GM12878 (cell line): ENCODE data around the gene ZNF496. TPM values are rescaled to one million over a fixed set of nuclear protein-coding genes. Genes with fewer than 3 reads are reported as not detected.

Source experiments
- ATAC-seq: fragments of 200-7000 bp; cut with Tn5 transposase; 3 replicates; pipeline ENCODE4 v1.9.1; 2020; ENCODE audit warnings: mild to moderate bottlenecking, moderate library complexity
- BruUV-seq: library from RNA; stranded (reverse); fragments of 400-500 nt; replicated peaks from 2 replicates; lab custom pipeline; 2021; lab: Mats Ljungman, UMichigan
- CTCF ChIA-PET: fragments of 300-600 bp; sonication (Branson Sonifier 250); formaldehyde crosslinking; extraction: SDS; loops from one replicate; lab custom pipeline; 2021; ENCODE audit warnings: inconsistent platforms; lab: Yijun Ruan, JAX
- POLR2A ChIA-PET: fragments of 350-600 bp; formaldehyde crosslinking; extraction: SDS; loops from one replicate; lab custom pipeline; 2021; ENCODE audit warnings: inconsistent platforms; lab: Charles Lee
- RAD21 ChIA-PET: fragments of 300-600 bp; sonication (Branson Sonifier 250); formaldehyde crosslinking; loops from one replicate; lab custom pipeline; 2023; ENCODE audit warnings: antibody characterized with exemption; ENCODE audit not compliant: unreplicated experiment; lab: Charles Lee
- SMC1A ChIA-PET: fragments of 300-600 bp; sonication (Branson Sonifier 250); formaldehyde crosslinking; loops from one replicate; lab custom pipeline; 2023; ENCODE audit not compliant: unreplicated experiment, uncharacterized antibody; lab: Charles Lee
- DNase-seq: peaks from one replicate; pipeline ENCODE4 v3.0.0-alpha.2; 2011; ENCODE audit warnings: low read depth, low spot score
- FAIRE-seq: peaks from 3 replicates; lab custom pipeline; 2011; peaks lifted over from hg19 to GRCh38; lab: Jason Lieb, UNC
- H2AFZ ChIP-seq: 2 replicates; pipeline ENCODE4 v1.6.0; 2011; ENCODE audit warnings: low read depth, low read length, control low read depth; ENCODE audit not compliant: control insufficient read depth
- H3K27ac ChIP-seq: 2 replicates; pipeline ENCODE4 v1.5.1; 2011; ENCODE audit warnings: control low read depth; ENCODE audit not compliant: control insufficient read depth, insufficient read depth
- H3K27me3 ChIP-seq, 2 experiments: replicated peaks in 1 of 2; 2 replicates each; pipeline versions ENCODE4 v1.6.0 to v1.6.1; 2011; ENCODE audit warnings: low read length in 1 of 2; ENCODE audit not compliant: control insufficient read depth in 2 of 2, insufficient read depth in 2 of 2
- H3K36me3 ChIP-seq, 2 experiments: 2 replicates each; pipeline ENCODE4 v1.5.1; 2011; ENCODE audit warnings: low read length in 1 of 2; ENCODE audit not compliant: control insufficient read depth in 2 of 2, insufficient read depth in 2 of 2
- H3K4me1 ChIP-seq: 2 replicates; pipeline ENCODE4 v1.6.1; 2011; ENCODE audit warnings: mild to moderate bottlenecking, low read length, moderate library complexity, mixed read lengths; ENCODE audit not compliant: control insufficient read depth, insufficient read depth
- H3K4me2 ChIP-seq: 2 replicates; pipeline ENCODE4 v1.6.0; 2011; ENCODE audit warnings: control low read depth; ENCODE audit not compliant: control insufficient read depth, insufficient read depth
- H3K4me3 ChIP-seq: fragments of 200-600 bp; sonication (generic); 2 replicates; pipeline ENCODE4 v1.5.1; 2016
- H3K79me2 ChIP-seq: 2 replicates; pipeline ENCODE4 v1.6.0; 2011; ENCODE audit warnings: low read length; ENCODE audit not compliant: control insufficient read depth, insufficient read depth
- H3K9ac ChIP-seq: 2 replicates; pipeline ENCODE4 v1.8.0; 2011; ENCODE audit warnings: low read length, control low read depth, mixed read lengths; ENCODE audit not compliant: control insufficient read depth, insufficient read depth
- H3K9me3 ChIP-seq: replicated peaks from 3 replicates; pipeline ENCODE4 v1.5.1; 2011; ENCODE audit warnings: mild to moderate bottlenecking, low read length; ENCODE audit not compliant: control insufficient read depth, insufficient read depth
- H4K20me1 ChIP-seq: 2 replicates; pipeline ENCODE4 v1.6.0; 2011; ENCODE audit not compliant: control insufficient read depth, insufficient read depth
- CEBPB ChIP-seq, 2 experiments: fragments of 150-350 bp in 1 of 2; IDR thresholded peaks; 2 replicates each; pipeline ENCODE4 v1.6.1; 2012 to 2014; ENCODE audit warnings: low read depth in 2 of 2, low read length in 2 of 2, borderline replicate concordance in 1 of 2, inconsistent platforms in 1 of 2
- FOXM1 ChIP-seq: IDR thresholded peaks from 2 replicates; pipeline ENCODE4 v1.6.1; 2012; ENCODE audit warnings: low read depth, mild to moderate bottlenecking, inconsistent platforms, low read length, moderate library complexity
- PAX8 ChIP-seq: fragments of 450-650 bp; IDR thresholded peaks from 2 replicates; pipeline ENCODE4 v1.6.1; 2017; ENCODE audit warnings: mild to moderate bottlenecking, moderate library complexity
- RBBP5 ChIP-seq: fragments of 200-600 bp; sonication (generic); conservative IDR thresholded peaks from 2 replicates; pipeline ENCODE4 v1.6.1; 2016
- SMAD1 ChIP-seq: fragments of 450-650 bp; IDR thresholded peaks from 2 replicates; pipeline ENCODE4 v1.6.1; 2018; ENCODE audit warnings: mild to moderate bottlenecking, low read depth; ENCODE audit not compliant: partially characterized antibody
- SREBF1 ChIP-seq: IDR thresholded peaks from 2 replicates; pipeline ENCODE4 v1.6.1; 2012; ENCODE audit warnings: mild to moderate bottlenecking, low read length
- TCF3 ChIP-seq: IDR thresholded peaks from 2 replicates; pipeline ENCODE4 v1.6.1; 2012; ENCODE audit warnings: low read depth, mild to moderate bottlenecking, low read length, borderline replicate concordance; ENCODE audit not compliant: insufficient read depth
- WGBS: methylation state at CpG from one replicate; pipeline ENCODE4 v1.1.6; 2016; ENCODE audit warnings: low lambda C conversion rate; ENCODE audit not compliant: insufficient replicate concordance, insufficient coverage; ENCODE audit errors: missing lambda C conversion rate; 5-methylcytosine and 5-hydroxymethylcytosine counted together
- in situ Hi-C: fragments of 300-500 bp; cut with MboI; formaldehyde crosslinking; loops from 9 replicates; pipeline ENCODE4 v1.14.3; 2018; ENCODE audit warnings: mixed read lengths
- intact Hi-C: fragments of 100-400 bp; cut with micrococcal nuclease; formaldehyde crosslinking; loops from one replicate; pipeline ENCODE4 v1.14.2; 2022; ENCODE audit not compliant: unreplicated experiment
- polyA plus RNA-seq, 11 experiments: library from polyadenylated mRNA; depleted of rRNA in 4 of 11; unstranded in 6 of 11; stranded (reverse) in 5 of 11; fragments of >200 nt; fragmentation: Nextera tagmentation in 4 of 11; fragmentation: Illumina TruSeq in 1 of 11; extraction: Ambion mirVana in 4 of 11; extraction: Trizol in 1 of 11; gene quantifications; 1 replicate in 1 of 11; 2 replicates in 10 of 11; pipeline versions ENCODE4 v1.2.1 to v1.2.3, GENCODE V29; 2011 to 2016; ENCODE audit warnings: inconsistent platforms in 2 of 11, missing spikeins in 2 of 11, low read depth in 1 of 11
- total RNA-seq, 4 experiments: library from RNA; depleted of rRNA in 3 of 4; stranded (reverse); fragments of >200 nt in 3 of 4; fragmentation: Illumina TruSeq in 1 of 4; extraction: Trizol in 1 of 4; gene quantifications; 2 replicates each; pipeline versions ENCODE4 v1.2.1 to v1.2.3, GENCODE V29; 2013 to 2021
- TF ChIP-seq, protein P1 (sequence below): IDR thresholded peaks from 2 replicates; pipeline ENCODE4 v1.6.1; 2012; ENCODE audit warnings: low read length, inconsistent platforms
- TF ChIP-seq, protein P2 (sequence below): fragments of 450-650 bp; IDR thresholded peaks from 2 replicates; pipeline ENCODE4 v1.6.1; 2016; ENCODE audit warnings: mild to moderate bottlenecking
- TF ChIP-seq, protein P3 (sequence below): fragments of 450-650 bp; formaldehyde crosslinking; IDR thresholded peaks from 2 replicates; pipeline ENCODE4 v1.4.0; 2022; ENCODE audit warnings: mild to moderate bottlenecking, moderate library complexity
- TF ChIP-seq, protein P4 (sequence below): fragments of 450-650 bp; IDR thresholded peaks from 2 replicates; pipeline ENCODE4 v1.6.1; 2018; ENCODE audit warnings: mild to moderate bottlenecking, low read depth, moderate library complexity; ENCODE audit not compliant: partially characterized antibody
- TF ChIP-seq, protein P5 (sequence below): fragments of 450-650 bp; IDR thresholded peaks from 2 replicates; pipeline ENCODE4 v1.6.1; 2018; ENCODE audit warnings: borderline replicate concordance, mild to moderate bottlenecking; ENCODE audit not compliant: partially characterized antibody

ZNF496 gene
- total and polyA plus RNA-seq, 10 of the 15 experiments (the other 5 are each of a cell fraction or from before 2014, with no cell fraction given), result 1.6 to 26.4 (median 12.5) TPM

DNA sequence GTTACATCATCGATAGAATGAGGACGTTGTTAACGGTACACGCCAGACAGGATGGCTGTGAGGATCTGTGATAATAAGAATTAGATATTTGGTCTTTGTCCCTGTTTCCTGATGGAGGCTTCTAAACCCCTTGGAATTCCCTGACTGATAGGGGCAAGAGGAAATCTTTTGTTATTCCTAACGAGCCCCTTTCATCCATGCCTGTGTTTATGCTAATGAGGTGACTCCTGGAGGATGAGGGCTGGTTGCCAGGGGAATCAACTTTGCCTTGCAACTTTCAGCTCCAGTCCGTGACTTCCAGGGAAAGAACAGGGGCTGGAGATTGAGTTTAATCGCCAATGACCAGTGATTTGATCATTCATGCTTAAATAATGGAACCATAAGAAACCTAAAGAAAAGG, 45.0 kb upstream of the ZNF496 start:
- no peak overlapping the region for H3K4me3 ChIP-seq
- intact Hi-C loops, result no loop called here
- ATAC-seq (no peak), FAIRE-seq (no peak), DNase-seq (no peak)
- RAD21 ChIA-PET, result no interaction called here
- in situ Hi-C loops, result no loop called here
- CTCF ChIA-PET, result interaction anchor here (1.5 kb wide), 1 partner anchor 109 kb away, joined by 5 read pairs; no protein-coding TSS in a partner anchor
- no peak overlapping the region for H3K9ac ChIP-seq
- WGBS, result 53% methylated on average over 7 of the region's 7 CpGs
- no peak overlapping the region for H2AFZ ChIP-seq
- H3K36me3 ChIP-seq, result no peaks in the 10 kb centered on the region
- no peak overlapping the region for H3K27ac ChIP-seq
- SMC1A ChIA-PET, result interaction anchor here (0.9 kb wide), 1 partner anchor 110 kb away, joined by 3 read pairs; no protein-coding TSS in a partner anchor
- POLR2A ChIA-PET, result no interaction called here
- BruUV-seq, result no TSS peak
- H3K4me1 ChIP-seq, result no peaks in the 10 kb centered on the region
- H3K4me2 ChIP-seq, result no peak overlapping the region
- H3K9me3 ChIP-seq, result peaks cover 4% of the 10 kb centered on the region; the same call in 2 of the 3 replicates
- no peaks in the 10 kb centered on the region for H3K79me2 ChIP-seq
- no peaks in the 10 kb centered on the region for H3K27me3 ChIP-seq
- H4K20me1 ChIP-seq, result no peaks in the 10 kb centered on the region
- TF ChIP-seq SMAD1 (no peak), PAX8 (no peak), RBBP5 (no peak), TCF3 (no peak), SREBF1 (no peak), FOXM1 (no peak), CEBPB (IDR thresholded peaks at IDR 0.05; ENCODE audit: borderline replicate concordance in 1 of 2, low read depth in 2 of 2, low read length in 2 of 2) (no peak)
- TF ChIP-seq, protein P1, sequence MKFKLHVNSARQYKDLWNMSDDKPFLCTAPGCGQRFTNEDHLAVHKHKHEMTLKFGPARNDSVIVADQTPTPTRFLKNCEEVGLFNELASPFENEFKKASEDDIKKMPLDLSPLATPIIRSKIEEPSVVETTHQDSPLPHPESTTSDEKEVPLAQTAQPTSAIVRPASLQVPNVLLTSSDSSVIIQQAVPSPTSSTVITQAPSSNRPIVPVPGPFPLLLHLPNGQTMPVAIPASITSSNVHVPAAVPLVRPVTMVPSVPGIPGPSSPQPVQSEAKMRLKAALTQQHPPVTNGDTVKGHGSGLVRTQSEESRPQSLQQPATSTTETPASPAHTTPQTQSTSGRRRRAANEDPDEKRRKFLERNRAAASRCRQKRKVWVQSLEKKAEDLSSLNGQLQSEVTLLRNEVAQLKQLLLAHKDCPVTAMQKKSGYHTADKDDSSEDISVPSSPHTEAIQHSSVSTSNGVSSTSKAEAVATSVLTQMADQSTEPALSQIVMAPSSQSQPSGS, result no peak
- TF ChIP-seq, protein P2, sequence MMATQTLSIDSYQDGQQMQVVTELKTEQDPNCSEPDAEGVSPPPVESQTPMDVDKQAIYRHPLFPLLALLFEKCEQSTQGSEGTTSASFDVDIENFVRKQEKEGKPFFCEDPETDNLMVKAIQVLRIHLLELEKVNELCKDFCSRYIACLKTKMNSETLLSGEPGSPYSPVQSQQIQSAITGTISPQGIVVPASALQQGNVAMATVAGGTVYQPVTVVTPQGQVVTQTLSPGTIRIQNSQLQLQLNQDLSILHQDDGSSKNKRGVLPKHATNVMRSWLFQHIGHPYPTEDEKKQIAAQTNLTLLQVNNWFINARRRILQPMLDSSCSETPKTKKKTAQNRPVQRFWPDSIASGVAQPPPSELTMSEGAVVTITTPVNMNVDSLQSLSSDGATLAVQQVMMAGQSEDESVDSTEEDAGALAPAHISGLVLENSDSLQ, result no peak
- TF ChIP-seq, protein P3, sequence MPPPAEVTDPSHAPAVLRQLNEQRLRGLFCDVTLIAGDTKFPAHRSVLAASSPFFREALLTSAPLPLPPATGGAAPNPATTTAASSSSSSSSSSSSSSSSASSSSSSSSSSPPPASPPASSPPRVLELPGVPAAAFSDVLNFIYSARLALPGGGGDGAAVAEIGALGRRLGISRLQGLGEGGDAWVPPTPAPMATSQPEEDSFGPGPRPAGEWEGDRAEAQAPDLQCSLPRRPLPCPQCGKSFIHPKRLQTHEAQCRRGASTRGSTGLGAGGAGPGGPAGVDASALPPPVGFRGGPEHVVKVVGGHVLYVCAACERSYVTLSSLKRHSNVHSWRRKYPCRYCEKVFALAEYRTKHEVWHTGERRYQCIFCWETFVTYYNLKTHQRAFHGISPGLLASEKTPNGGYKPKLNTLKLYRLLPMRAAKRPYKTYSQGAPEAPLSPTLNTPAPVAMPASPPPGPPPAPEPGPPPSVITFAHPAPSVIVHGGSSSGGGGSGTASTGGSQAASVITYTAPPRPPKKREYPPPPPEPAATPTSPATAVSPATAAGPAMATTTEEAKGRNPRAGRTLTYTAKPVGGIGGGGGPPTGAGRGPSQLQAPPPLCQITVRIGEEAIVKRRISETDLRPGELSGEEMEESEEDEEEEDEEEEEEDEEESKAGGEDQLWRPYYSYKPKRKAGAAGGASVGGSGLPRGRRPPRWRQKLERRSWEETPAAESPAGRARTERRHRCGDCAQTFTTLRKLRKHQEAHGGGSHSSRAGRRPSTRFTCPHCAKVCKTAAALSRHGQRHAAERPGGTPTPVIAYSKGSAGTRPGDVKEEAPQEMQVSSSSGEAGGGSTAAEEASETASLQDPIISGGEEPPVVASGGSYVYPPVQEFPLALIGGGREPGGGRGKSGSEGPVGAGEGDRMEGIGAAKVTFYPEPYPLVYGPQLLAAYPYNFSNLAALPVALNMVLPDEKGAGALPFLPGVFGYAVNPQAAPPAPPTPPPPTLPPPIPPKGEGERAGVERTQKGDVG (CRISPR knock-in tag), result no peak
- TF ChIP-seq, protein P4, sequence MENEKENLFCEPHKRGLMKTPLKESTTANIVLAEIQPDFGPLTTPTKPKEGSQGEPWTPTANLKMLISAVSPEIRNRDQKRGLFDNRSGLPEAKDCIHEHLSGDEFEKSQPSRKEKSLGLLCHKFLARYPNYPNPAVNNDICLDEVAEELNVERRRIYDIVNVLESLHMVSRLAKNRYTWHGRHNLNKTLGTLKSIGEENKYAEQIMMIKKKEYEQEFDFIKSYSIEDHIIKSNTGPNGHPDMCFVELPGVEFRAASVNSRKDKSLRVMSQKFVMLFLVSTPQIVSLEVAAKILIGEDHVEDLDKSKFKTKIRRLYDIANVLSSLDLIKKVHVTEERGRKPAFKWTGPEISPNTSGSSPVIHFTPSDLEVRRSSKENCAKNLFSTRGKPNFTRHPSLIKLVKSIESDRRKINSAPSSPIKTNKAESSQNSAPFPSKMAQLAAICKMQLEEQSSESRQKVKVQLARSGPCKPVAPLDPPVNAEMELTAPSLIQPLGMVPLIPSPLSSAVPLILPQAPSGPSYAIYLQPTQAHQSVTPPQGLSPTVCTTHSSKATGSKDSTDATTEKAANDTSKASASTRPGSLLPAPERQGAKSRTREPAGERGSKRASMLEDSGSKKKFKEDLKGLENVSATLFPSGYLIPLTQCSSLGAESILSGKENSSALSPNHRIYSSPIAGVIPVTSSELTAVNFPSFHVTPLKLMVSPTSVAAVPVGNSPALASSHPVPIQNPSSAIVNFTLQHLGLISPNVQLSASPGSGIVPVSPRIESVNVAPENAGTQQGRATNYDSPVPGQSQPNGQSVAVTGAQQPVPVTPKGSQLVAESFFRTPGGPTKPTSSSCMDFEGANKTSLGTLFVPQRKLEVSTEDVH, result no peak
- TF ChIP-seq, protein P5, sequence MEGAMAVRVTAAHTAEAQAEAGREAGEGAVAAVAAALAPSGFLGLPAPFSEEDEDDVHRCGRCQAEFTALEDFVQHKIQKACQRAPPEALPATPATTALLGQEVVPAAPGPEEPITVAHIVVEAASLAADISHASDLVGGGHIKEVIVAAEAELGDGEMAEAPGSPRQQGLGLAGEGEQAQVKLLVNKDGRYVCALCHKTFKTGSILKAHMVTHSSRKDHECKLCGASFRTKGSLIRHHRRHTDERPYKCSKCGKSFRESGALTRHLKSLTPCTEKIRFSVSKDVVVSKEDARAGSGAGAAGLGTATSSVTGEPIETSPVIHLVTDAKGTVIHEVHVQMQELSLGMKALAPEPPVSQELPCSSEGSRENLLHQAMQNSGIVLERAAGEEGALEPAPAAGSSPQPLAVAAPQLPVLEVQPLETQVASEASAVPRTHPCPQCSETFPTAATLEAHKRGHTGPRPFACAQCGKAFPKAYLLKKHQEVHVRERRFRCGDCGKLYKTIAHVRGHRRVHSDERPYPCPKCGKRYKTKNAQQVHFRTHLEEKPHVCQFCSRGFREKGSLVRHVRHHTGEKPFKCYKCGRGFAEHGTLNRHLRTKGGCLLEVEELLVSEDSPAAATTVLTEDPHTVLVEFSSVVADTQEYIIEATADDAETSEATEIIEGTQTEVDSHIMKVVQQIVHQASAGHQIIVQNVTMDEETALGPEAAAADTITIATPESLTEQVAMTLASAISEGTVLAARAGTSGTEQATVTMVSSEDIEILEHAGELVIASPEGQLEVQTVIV, result no peak
